ENCODE measurements around the gene PC. TPM values are rescaled to one million over a fixed set of nuclear protein-coding genes. Genes with fewer than 3 reads are reported as not detected.

PC gene
- total RNA-seq, 3 donors from 2014 or later: 20.0 to 43.8 (median 43.3) TPM

GRCh38 chr11:66885950-66886440 lies 72.2 kb downstream of the PC start:
- TF ChIP-seq CTCF (IDR thresholded peaks at IDR 0.05): no peak
- Histone ChIP-seq H3K4me1 (ENCODE audit: low read depth) (peaks cover 4% of the 10 kb centered on the region), H3K9me3 (no peaks in the 10 kb centered on the region), H3K36me3 (ENCODE audit: low read depth) (no peaks in the 10 kb centered on the region), H3K4me3 (no peak overlapping the region)
- intact Hi-C loops (cut with DNase I, micrococcal nuclease): no loop called here
- DNase-seq: peak in 1 of 3 donors; percentile 29
- no peak for ATAC-seq

GRCh38 chr11:66885469-66885868 lies 72.7 kb downstream of the PC start:
- no peak for TF ChIP-seq CTCF (IDR thresholded peaks at IDR 0.05)
- intact Hi-C loops (cut with DNase I, micrococcal nuclease): no loop called here
- DNase-seq: peak in 1 of 3 donors; percentile 20

GRCh38 chr11:66884443-66884842 lies 73.7 kb downstream of the PC start:
- Histone ChIP-seq H3K4me3 (no peak overlapping the region), H3K4me1 (ENCODE audit: low read depth) (peaks cover 4% of the 10 kb centered on the region), H3K36me3 (ENCODE audit: low read depth) (no peaks in the 10 kb centered on the region), H3K9me3 (no peaks in the 10 kb centered on the region)
- no peak for ATAC-seq
- DNase-seq: no peak
- no peak for TF ChIP-seq CTCF (IDR thresholded peaks at IDR 0.05)
- intact Hi-C loops (cut with DNase I, micrococcal nuclease): no loop called here

More at GRCh38 chr11:66885469-66885868, 72.7 kb downstream of the PC start:
- H3K4me3 ChIP-seq: no peak overlapping the region
- H3K4me1 ChIP-seq (ENCODE audit: low read depth): peaks cover 4% of the 10 kb centered on the region
- H3K36me3 ChIP-seq (ENCODE audit: low read depth): no peaks in the 10 kb centered on the region
- no peaks in the 10 kb centered on the region for H3K9me3 ChIP-seq
- no peak for ATAC-seq

- DNase-seq (peak; percentile 76 to 89 (median 87)), ATAC-seq (peak; percentile 89)
- intact Hi-C loops (cut with DNase I, micrococcal nuclease): no loop called here
- Histone ChIP-seq H3K36me3 (ENCODE audit: low read depth) (no peaks in the 10 kb centered on the region), H3K4me3 (no peak overlapping the region), H3K4me1 (ENCODE audit: low read depth) (peaks cover 4% of the 10 kb centered on the region), H3K9me3 (no peaks in the 10 kb centered on the region)
- TF ChIP-seq CTCF (IDR thresholded peaks at IDR 0.05): peak; percentile 54
Observed at GRCh38 chr11:66883016-66883965, 74.9 kb downstream of the PC start.

- no peak for TF ChIP-seq CTCF (IDR thresholded peaks at IDR 0.05)
- intact Hi-C loops (cut with DNase I, micrococcal nuclease): no loop called here
- H3K4me1 ChIP-seq (ENCODE audit: low read depth): peaks cover 4% of the 10 kb centered on the region
- peak in 1 of 3 donors; percentile 44 for DNase-seq
- peak; percentile 40 for ATAC-seq
- no peak overlapping the region for H3K4me3 ChIP-seq
- no peaks in the 10 kb centered on the region for H3K36me3 ChIP-seq (ENCODE audit: low read depth)
- no peaks in the 10 kb centered on the region for H3K9me3 ChIP-seq
Observed at GRCh38 chr11:66882561-66883015, 75.6 kb downstream of the PC start.

Data from mucosa of descending colon (tissue), 3 donors.